ENCODE results near the gene HOXA1.

The HOXA1 gene

GRCh38 chr7:27104341-27105058 is 8.7 kb upstream of the HOXA1 start:
- no peak for DNase-seq

GRCh38 chr7:27103489-27104226 is 7.9 kb upstream of the HOXA1 start:
- DNase-seq = no peak

- no peak for DNase-seq
Observed at GRCh38 chr7:27102581-27103442, 7.0 kb upstream of the HOXA1 start, which contains the start of gene HOXA2. Gene HOXA2 (minus strand): TSS chr7:27102683. CDS start chr7:27102500, 183 bp downstream.

GRCh38 chr7:27101957-27102580 is 6.3 kb upstream of the HOXA1 start:
- no peak for DNase-seq

GRCh38 chr7:27101171-27101956 is 5.6 kb upstream of the HOXA1 start:
- DNase-seq = no peak

- DNase-seq = no peak
Observed at GRCh38 chr7:27100694-27101170, 4.9 kb upstream of the HOXA1 start.

- no peak for DNase-seq
Observed at GRCh38 chr7:27099453-27100370, 3.9 kb upstream of the HOXA1 start.

- no peak for DNase-seq
Observed at GRCh38 chr7:27098578-27099451, 3.0 kb upstream of the HOXA1 start.

GRCh38 chr7:27097686-27098577 is 2.1 kb upstream of the HOXA1 start:
- no peak for DNase-seq

- no peak for DNase-seq
Observed at GRCh38 chr7:27096768-27097514, 1.1 kb upstream of the HOXA1 start.

- DNase-seq = no peak
Observed at GRCh38 chr7:27095050-27095896, 527 bp downstream of the HOXA1 start.

- no peak for DNase-seq
Observed at GRCh38 chr7:27094304-27095049, 1.3 kb downstream of the HOXA1 start.

GRCh38 chr7:27093184-27093895 is 2.5 kb downstream of the HOXA1 start:
- DNase-seq = no peak

GRCh38 chr7:27092819-27093110 is 3.0 kb downstream of the HOXA1 start:
- DNase-seq = no peak

- DNase-seq = no peak
Observed at GRCh38 chr7:27091941-27092818, 3.6 kb downstream of the HOXA1 start.
